HT-29 (cell line): ENCODE measurements around the gene PUDP. TPM values are rescaled to one million over a fixed set of nuclear protein-coding genes. Genes with fewer than 3 reads are reported as not detected.

Source experiments
- DNase-seq: peaks from one replicate; pipeline ENCODE4 v3.0.0-alpha.2; 2015; ENCODE audit warnings: low spot score
- total RNA-seq: library from RNA; depleted of rRNA; stranded (reverse); fragments of >200 nt; shearing (Covaris generic); gene quantifications from 2 replicates; pipeline ENCODE4 v1.2.3, GENCODE V29; 2014

Gene PUDP
- total RNA-seq, 1 experiment from 2014 or later = 3.4 TPM

GRCh38 chrX:7146703-7147412, 1.1 kb downstream of the PUDP start:
- peak; percentile 32 for DNase-seq

- DNase-seq = no peak
These were observed 1.8 kb downstream of the PUDP start for GRCh38 chrX:7146020-7146702.

- DNase-seq = peak; percentile 19
These were observed 2.5 kb downstream of the PUDP start for GRCh38 chrX:7145454-7145853.

GRCh38 chrX:7143941-7144525, 3.9 kb downstream of the PUDP start:
- DNase-seq = no peak

- DNase-seq = no peak
These were observed 4.9 kb downstream of the PUDP start for GRCh38 chrX:7143076-7143475.

GRCh38 chrX:7139202-7140081, 8.5 kb downstream of the PUDP start:
- no peak for DNase-seq

- no peak for DNase-seq
These were observed 13.0 kb downstream of the PUDP start for GRCh38 chrX:7134981-7135380.

- peak; percentile 46 for DNase-seq
These were observed 14.9 kb downstream of the PUDP start for GRCh38 chrX:7133050-7133440.

GRCh38 chrX:7132335-7133049, 15.5 kb downstream of the PUDP start:
- peak; percentile 93 for DNase-seq

GRCh38 chrX:7131621-7132020, 16.3 kb downstream of the PUDP start:
- DNase-seq = peak; percentile 27

- DNase-seq = no peak
These were observed 20.9 kb downstream of the PUDP start for GRCh38 chrX:7127056-7127455.

GRCh38 chrX:7120878-7121219, 27.1 kb downstream of the PUDP start:
- no peak for DNase-seq

- peak; percentile 73 for DNase-seq
These were observed 27.7 kb downstream of the PUDP start for GRCh38 chrX:7119950-7120877.

GRCh38 chrX:7117587-7117986, 30.4 kb downstream of the PUDP start:
- DNase-seq = no peak

- DNase-seq = no peak
These were observed 31.9 kb downstream of the PUDP start for GRCh38 chrX:7116081-7116480.

- DNase-seq = no peak
These were observed 32.4 kb downstream of the PUDP start for GRCh38 chrX:7115557-7115956.

- no peak for DNase-seq
These were observed 35.9 kb downstream of the PUDP start for GRCh38 chrX:7112071-7112470.

GRCh38 chrX:7111518-7111917, 36.4 kb downstream of the PUDP start:
- DNase-seq = no peak

GRCh38 chrX:7110821-7111276, 37.1 kb downstream of the PUDP start:
- no peak for DNase-seq
